B cell (primary cell): ENCODE results near the gene SPRYD3.

Experiments
- EZH2 ChIP-seq: IDR thresholded peaks from 2 replicates; pipeline ENCODE4 v1.6.1; 2012; ENCODE audit warnings: borderline replicate concordance, low read depth, mild to moderate bottlenecking, moderate library complexity, low read length; ENCODE audit not compliant: insufficient read depth, poor library complexity, severe bottlenecking
- TF ChIP-seq, protein P1 (sequence below): fragments of 200-600 bp; IDR thresholded peaks from one replicate; pipeline ENCODE4 v1.8.0; 2022; ENCODE audit warnings: antibody characterized with exemption, mild to moderate bottlenecking

DNA sequence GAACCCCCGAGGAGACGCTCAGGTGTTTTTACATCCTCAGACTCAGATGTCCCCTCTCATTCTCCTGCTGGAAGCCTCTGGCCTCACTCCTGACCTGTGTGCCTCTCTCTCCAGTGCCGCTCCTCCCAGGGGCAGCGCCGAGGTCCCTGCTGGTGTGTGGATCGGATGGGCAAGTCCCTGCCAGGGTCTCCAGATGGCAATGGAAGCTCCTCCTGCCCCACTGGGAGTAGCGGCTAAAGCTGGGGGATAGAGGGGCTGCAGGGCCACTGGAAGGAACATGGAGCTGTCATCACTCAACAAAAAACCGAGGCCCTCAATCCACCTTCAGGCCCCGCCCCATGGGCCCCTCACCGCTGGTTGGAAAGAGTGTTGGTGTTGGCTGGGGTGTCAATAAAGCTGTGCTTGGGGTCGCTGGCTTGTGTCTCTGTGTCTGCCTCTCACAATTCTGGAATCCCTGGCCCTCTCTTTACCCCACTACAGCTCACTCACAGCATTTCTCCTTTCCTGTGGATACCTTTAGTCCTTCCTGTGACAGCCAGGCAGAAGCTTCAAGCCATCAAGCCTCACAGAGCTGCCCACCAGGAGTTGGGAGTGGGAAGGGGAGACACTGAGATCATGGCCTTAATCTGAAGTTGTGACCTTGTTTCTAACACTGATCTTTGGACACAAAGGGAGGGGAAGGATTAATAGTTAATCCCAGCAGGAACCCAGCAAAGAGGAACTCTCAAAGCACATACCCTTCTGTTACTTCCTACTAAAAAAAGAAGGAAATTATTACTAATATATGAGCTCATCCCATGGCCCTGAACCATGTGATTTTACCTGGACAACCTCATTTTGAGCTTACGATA lies 23.0 kb upstream of the SPRYD3 start:
- TF ChIP-seq, protein P1, sequence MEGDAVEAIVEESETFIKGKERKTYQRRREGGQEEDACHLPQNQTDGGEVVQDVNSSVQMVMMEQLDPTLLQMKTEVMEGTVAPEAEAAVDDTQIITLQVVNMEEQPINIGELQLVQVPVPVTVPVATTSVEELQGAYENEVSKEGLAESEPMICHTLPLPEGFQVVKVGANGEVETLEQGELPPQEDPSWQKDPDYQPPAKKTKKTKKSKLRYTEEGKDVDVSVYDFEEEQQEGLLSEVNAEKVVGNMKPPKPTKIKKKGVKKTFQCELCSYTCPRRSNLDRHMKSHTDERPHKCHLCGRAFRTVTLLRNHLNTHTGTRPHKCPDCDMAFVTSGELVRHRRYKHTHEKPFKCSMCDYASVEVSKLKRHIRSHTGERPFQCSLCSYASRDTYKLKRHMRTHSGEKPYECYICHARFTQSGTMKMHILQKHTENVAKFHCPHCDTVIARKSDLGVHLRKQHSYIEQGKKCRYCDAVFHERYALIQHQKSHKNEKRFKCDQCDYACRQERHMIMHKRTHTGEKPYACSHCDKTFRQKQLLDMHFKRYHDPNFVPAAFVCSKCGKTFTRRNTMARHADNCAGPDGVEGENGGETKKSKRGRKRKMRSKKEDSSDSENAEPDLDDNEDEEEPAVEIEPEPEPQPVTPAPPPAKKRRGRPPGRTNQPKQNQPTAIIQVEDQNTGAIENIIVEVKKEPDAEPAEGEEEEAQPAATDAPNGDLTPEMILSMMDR = no peak
- no peak for TF ChIP-seq EZH2
